Measurements from ENCODE around the gene RAB24.

RAB24 gene

DNA sequence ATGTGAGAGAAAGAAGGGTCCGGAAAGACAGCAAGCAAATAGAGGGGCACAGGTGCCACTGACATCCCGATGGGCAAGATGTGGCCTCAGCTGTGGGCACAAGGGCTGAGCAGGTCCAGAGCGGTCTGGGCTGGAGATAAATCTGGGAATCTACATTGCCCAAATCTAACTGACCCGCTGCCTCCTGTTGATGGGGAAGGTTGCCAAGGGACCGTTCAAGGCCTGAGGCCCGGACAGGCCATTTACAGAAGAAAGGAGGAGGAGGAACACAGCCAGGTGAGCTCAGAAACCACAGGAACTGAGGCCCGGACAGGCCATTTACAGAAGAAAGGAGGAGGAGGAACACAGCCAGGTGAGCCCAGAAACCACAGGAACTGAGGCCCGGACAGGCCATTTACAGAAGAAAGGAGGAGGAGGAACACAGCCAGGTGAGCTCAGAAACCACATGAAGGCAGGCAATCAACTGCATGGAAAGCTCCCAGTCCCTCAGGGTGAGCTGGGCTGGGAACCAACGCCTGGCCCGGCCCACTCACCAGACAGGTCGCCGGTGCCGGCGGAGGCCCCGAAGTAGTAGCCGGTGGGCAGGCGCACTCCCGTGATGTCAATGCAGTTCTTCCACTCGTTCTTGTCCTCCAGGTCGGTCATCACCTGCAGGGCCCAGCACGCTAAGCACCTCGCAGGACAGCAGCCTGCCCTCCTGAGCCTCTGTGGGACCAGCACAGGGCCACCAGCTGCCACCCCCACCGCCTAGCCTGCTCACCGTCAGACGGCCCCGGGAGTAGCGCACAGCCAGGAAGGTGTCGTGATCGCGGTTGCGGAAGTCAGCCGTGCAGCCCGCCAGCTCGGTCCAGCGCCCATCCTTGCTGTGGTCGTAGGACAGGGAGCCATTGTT, 33.3 kb upstream of the RAB24 start:
- DNase-seq = no peak
- TF ChIP-seq GATA1 (IDR thresholded peaks at IDR 0.05; ENCODE audit: low read depth, low read length) (no peak), POLR2A (IDR thresholded peaks at IDR 0.05; ENCODE audit: low read length) (no peak)

DNA sequence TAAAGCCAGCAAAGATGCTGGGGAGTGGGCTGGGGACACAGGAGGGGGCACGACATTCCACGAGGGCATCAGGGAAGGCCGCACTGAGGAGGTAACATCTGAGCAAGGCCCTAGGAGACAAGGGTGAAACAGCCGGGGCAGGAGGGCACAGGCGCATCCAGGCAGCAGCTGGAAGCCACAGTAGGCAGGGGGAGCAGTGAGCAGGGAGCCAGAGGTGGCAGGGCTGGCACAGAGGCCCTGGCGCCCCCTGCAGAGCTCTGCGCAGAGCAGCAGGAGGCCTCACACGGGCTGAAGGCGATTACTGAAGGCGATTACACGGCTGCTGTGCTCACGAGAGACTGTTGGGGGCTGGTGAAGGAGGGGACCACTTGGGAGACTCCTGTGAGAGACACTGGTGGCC, 32.6 kb upstream of the RAB24 start:
- TF ChIP-seq GATA1 (IDR thresholded peaks at IDR 0.05; ENCODE audit: low read depth, low read length) (no peak), POLR2A (IDR thresholded peaks at IDR 0.05; ENCODE audit: low read length) (no peak)
- peak; percentile 53 to 54 for DNase-seq

DNA sequence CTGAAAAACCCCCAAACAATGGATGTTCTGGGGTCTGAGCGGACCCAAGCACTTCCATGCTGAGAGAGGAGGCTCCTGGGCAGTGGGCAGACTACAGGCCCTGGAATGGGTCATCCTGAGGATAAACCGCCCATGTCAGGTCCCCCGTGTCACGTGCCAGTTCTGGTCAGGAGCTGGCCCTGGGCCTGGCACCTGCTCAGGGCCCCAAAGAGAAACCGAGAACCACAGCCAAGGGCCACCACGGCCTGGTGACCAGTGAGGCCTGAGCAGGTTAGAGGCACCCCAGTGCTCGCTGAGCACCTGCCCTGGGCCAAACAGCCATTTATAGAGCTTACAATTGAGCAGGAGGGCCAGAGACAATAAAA, 32.2 kb upstream of the RAB24 start:
- no peak for DNase-seq
- no peak for TF ChIP-seq POLR2A (IDR thresholded peaks at IDR 0.05; ENCODE audit: low read length)
- no peak for TF ChIP-seq GATA1 (IDR thresholded peaks at IDR 0.05; ENCODE audit: low read depth, low read length)

DNA sequence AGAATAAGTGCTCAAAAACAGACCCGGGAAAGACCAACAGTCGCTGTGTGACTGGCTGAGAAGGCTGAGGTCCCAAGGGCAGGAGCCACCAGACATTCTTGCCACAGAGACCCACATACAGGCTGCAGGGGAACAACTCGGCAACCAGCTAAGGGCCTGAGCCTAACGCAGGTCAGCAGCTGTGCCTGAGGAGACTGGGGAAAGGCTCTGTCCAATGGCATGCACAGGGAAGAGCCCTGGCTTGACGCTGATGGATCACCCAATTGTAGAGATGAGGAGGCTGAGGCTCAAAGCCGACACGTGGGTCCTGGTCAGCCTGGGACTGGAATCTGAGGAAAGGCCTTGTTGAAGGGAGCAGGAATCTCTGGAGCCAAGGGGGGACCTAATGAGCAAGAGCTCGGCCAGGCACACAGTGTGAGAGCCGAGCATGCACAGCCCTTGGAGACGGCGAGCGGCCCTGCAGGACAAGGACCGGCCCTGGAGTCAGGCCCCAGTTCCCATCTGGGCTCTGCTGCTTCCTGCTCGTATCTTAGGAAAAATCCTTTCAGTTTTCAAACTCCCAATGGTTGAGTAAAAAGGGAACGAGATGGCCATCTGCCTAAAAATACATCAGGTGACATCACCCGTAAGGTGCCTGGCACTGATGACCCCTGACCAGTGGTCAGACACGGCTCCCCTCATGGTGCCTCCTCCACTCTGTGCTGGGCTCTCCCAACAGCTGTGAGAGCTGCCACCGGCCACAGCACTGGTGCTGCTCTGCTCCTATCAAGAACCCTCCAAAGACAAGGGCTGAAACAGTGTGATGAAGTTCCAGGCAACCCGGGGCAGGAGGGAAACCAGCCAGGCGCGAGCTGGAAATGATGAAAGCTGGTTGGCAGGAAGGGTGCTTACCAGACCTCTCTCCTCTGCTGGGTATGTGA, 31.5 kb upstream of the RAB24 start:
- no peak for DNase-seq
- no peak for TF ChIP-seq GATA1 (IDR thresholded peaks at IDR 0.05; ENCODE audit: low read depth, low read length)
- TF ChIP-seq POLR2A (IDR thresholded peaks at IDR 0.05; ENCODE audit: low read length) = no peak

DNA sequence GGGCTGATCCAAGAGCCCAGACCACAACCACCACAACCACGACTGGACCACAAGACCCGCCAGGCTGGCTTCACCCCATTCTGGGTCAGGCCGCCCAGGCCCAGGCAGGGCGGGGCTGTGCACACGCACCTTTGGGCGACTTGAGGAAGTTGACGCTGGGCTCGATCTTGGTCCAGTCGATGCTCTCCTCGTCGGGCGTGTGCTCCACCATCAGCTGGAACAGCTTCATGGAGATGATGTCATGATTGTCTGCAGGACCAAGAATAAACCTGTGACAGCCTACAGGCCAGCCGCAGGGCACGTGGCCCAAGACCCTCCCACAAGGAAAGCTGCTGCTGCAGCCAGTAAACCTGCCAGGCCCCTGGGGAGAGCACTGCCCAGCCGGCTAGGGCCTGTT, 30.6 kb upstream of the RAB24 start:
- no peak for DNase-seq
- TF ChIP-seq GATA1 (IDR thresholded peaks at IDR 0.05; ENCODE audit: low read depth, low read length) (no peak), POLR2A (IDR thresholded peaks at IDR 0.05; ENCODE audit: low read length) (no peak)

DNA sequence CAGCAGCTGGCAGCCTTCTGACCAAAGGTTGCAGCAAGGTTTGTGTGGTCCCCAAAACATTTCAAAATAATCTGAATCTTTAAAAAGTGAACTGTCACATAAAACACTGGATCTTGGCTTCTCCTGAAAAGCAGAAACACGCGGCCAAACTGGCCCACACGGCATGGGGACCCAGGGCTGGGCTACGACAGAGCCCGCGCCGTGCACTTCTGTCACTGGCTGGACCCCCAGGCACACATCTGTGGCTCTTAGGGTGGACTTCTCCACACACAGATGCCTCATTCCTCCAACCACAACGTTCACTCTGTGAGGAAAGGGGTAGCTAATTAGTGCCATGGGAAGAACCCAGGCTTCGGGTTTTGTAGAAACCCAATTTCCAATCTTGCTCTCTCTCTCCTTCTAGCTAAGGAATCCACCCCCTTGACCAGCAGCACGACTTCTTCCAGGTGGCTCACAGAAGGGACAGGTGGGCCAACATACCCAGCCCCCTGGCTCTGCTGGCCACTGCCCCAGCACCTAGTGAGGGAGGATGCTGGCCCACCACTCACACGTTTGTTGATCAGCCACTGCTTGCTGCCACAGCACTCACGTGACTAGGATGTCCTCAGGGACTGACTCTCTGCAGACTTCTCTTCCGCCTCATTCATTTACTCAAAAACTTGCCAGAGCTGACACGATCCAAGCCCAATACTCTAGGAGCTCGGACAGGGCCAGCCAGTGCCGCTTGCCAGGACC, 30.1 kb upstream of the RAB24 start:
- DNase-seq = no peak
- TF ChIP-seq POLR2A (IDR thresholded peaks at IDR 0.05; ENCODE audit: low read length) (no peak), GATA1 (IDR thresholded peaks at IDR 0.05; ENCODE audit: low read depth, low read length) (no peak)

DNA sequence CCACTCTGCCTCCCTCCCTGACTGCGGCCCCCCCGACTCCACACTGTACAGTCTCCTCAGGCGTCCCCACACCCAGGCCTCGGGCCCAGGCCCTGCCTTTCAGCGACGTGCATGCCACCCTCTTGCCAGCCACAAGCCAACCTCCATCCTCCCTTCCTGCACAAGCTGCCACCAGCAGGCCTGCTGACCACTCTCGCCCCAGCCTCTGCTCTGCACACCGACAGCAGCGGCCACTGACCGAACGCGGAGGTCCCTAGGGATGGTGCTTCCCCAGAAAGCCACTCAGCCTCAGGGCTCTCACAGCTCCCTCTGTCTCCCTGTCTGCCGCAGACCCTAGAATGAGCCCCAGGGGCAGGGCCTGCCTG, 29.4 kb upstream of the RAB24 start:
- TF ChIP-seq GATA1 (IDR thresholded peaks at IDR 0.05; ENCODE audit: low read depth, low read length) = no peak
- TF ChIP-seq POLR2A (IDR thresholded peaks at IDR 0.05; ENCODE audit: low read length) = no peak
- no peak for DNase-seq

DNA sequence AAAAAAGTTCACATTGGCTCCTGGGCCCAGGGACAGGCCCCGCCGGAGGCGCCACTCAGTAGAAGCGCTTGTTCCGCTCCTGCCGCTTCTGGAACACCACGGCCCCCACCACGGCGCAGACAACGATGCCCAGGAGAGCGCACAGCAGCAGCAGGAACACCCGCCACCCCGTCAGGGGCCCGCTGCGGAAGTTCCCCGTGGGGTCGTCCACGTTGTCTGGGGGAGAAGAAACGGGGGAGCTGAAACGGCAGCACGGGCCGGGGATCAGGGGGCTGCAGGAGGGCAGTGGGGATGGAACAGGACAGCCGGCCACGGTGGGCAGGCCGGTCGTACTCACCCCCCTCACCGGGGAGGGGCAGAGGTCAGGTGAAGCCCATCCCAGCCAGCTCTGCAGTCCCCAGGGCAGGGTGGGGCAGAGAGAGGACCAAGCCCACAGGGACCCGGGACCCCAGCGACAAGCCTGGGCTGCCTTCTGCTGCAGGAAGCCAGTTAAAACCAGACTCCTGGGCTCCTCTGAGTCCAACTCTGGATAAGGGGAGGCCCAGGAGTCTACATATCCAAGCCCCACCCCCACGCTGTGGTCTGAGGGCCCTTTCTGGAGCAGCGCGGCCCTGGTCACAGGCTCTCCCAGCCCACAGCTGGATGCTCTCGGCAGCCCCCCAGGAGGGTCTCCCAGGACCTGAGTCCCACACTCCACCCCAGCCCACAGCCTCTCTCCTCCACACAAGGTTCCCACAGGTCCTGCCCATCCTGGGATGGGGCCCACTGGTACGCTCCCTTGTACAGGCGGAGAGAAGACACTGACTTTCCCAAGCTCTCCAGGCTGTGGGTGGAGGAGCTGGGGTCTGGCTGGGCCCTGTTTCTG, 28.7 kb upstream of the RAB24 start:
- no peak for DNase-seq
- TF ChIP-seq GATA1 (IDR thresholded peaks at IDR 0.05; ENCODE audit: low read depth, low read length) (no peak), POLR2A (IDR thresholded peaks at IDR 0.05; ENCODE audit: low read length) (no peak)

DNA sequence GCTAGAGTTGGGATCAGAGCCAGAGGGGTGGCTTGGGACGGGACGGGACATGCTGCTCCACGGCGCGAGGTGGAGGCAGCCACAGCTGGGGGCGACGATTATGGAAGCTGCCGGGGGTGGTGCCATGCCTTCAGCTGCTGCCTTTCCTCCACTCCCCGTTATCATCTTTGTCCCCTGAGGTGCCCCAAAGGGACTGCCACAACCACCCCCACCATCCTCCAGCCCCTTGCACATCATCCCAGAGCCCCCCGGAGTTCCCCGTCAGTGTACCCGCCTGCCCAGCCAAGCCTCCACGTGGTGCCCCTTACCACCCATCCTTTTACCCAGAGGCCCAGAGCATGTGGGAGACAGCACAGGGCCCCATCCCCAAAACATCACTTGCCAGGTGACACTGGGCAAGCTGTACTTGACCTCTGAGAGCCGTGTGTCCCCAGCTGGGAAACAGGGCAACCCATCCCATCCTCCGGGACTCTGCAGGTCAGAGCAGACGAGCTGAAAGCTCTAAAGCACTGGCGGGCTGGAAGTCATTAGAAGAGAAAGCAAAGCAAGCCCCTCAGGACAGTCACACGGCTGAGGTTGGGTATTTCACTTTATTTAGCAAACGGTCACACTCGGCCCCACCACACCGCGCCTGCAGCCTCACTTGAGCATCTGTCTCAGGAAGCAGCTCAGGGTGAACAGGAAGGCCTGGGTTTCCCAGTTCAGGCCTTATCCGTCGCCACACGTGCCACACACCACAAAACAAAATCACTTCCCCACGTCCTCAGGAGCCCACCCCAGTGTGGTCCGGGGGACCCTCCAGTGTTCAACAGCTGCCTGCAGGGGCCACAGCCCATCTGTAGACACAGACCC, 27.7 kb upstream of the RAB24 start:
- DNase-seq = no peak
- TF ChIP-seq POLR2A (IDR thresholded peaks at IDR 0.05; ENCODE audit: low read length) = no peak
- no peak for TF ChIP-seq GATA1 (IDR thresholded peaks at IDR 0.05; ENCODE audit: low read depth, low read length)

DNA sequence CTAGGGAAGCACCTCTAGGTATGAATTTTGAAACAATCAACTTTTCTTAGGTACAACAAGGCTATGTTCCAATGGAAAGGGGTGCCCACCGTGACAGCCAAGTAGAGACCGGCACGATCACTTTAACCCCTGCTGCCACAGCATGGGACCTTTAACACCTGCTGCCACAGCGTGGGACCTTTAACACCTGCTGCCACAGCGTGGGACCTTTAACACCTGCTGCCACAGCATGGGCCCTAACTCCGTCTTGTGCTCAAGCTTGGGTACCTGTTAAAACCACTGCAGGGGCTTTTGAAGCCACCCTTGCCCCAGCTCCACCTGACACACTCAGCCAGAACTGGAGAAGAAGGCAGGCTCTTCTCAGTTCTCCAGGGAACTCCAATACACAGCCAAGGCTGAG, 26.4 kb upstream of the RAB24 start:
- DNase-seq = no peak
- TF ChIP-seq GATA1 (IDR thresholded peaks at IDR 0.05; ENCODE audit: low read depth, low read length) (no peak), POLR2A (IDR thresholded peaks at IDR 0.05; ENCODE audit: low read length) (no peak)

DNA sequence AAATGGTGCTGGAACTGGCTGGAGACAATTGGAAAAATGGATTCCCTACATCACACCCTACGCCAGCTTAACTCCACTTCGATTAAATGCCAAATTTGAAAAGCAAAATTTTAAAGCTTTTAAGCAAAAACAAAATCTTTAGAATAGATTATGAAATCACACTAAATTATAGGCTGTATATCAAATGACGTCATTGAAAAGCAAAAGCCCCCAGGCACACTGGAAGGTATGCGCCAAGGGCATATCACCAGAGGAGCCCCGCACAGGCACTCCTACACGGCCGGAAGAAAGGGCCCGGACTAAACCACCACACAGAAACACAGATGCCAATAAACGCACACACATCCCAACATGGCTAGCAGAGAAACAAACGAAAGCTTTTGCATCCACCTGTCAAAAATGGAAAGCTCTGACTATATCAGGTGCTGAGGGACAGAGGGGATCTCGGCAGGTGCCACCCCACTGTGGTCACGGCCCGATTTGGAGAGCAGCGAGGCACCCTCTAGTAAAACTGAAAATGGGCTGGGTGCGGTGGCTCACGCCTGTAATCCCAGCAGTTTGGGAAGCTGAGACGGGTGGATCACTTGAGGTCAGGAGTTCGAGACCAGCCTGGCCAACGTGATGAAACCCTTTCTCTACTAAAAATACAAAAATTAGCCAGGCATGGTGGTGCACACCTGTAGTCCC, 25.2 kb upstream of the RAB24 start:
- DNase-seq = no peak
- no peak for TF ChIP-seq POLR2A (IDR thresholded peaks at IDR 0.05; ENCODE audit: low read length)

All from erythroblast (primary cell).